GM23338 (cell line): Measurements from ENCODE around the gene SMARCC1. TPM values are rescaled to one million over a fixed set of nuclear protein-coding genes. Genes with fewer than 3 reads are reported as not detected.
A peak's percentile ranks its signal among the peaks of the same experiment; 100 is the strongest.

Experiments used
- ATAC-seq: fragments of 200-7000 bp; cut with Tn5 transposase; 3 replicates; pipeline ENCODE4 v1.9.1; 2020
- DNase-seq: peaks from one replicate; pipeline ENCODE4 v3.0.0-alpha.2; 2015; ENCODE audit warnings: low spot score
- H2AFZ ChIP-seq: fragments of 200-600 bp; sonication (generic); 2 replicates; pipeline ENCODE4 v1.8.0; 2016; ENCODE audit warnings: antibody characterized with exemption, mild to moderate bottlenecking, moderate library complexity
- H3F3A ChIP-seq: fragments of 200-600 bp; sonication (generic); replicated peaks from 2 replicates; pipeline ENCODE4 v1.8.0; 2017; ENCODE audit warnings: antibody characterized with exemption, mixed run types, low read depth
- H3K27ac ChIP-seq: fragments of 200-600 bp; sonication (generic); 2 replicates; pipeline ENCODE4 v1.6.1; 2016; ENCODE audit warnings: low read depth
- H3K27me3 ChIP-seq: fragments of 200-600 bp; sonication (generic); 2 replicates; pipeline ENCODE4 v1.8.0; 2016; ENCODE audit warnings: mild to moderate bottlenecking, mixed run types, moderate library complexity; ENCODE audit not compliant: insufficient read depth
- H3K36me3 ChIP-seq: fragments of 200-600 bp; sonication (generic); 2 replicates; pipeline ENCODE4 v1.8.0; 2016; ENCODE audit warnings: mild to moderate bottlenecking; ENCODE audit not compliant: insufficient read depth
- H3K4me1 ChIP-seq: fragments of 200-600 bp; sonication (generic); 2 replicates; pipeline ENCODE4 v1.8.0; 2016; ENCODE audit warnings: mild to moderate bottlenecking, moderate library complexity; ENCODE audit not compliant: insufficient read depth
- H3K4me2 ChIP-seq: fragments of 200-600 bp; sonication (generic); 2 replicates; pipeline ENCODE4 v1.7.1; 2017; ENCODE audit warnings: mixed run types
- H3K4me3 ChIP-seq: fragments of 200-600 bp; sonication (generic); 2 replicates; pipeline ENCODE4 v1.6.1; 2016; ENCODE audit warnings: mixed run types
- H3K79me2 ChIP-seq: fragments of 200-600 bp; sonication (generic); replicated peaks from 2 replicates; pipeline ENCODE4 v1.8.0; 2017; ENCODE audit warnings: mild to moderate bottlenecking; ENCODE audit not compliant: insufficient read depth
- H3K9me2 ChIP-seq: fragments of 200-600 bp; sonication (generic); 2 replicates; pipeline ENCODE4 v1.8.0; 2017; ENCODE audit not compliant: insufficient read depth
- H4K20me1 ChIP-seq: fragments of 200-600 bp; sonication (generic); replicated peaks from 2 replicates; pipeline ENCODE4 v1.8.0; 2017; ENCODE audit warnings: mild to moderate bottlenecking; ENCODE audit not compliant: insufficient read depth
- H3K27ac Mint-ChIP-seq: 2 replicates; pipeline ENCODE4 v1.8.0; 2020; ENCODE audit warnings: inconsistent platforms, mild to moderate bottlenecking, moderate library complexity, mixed read lengths
- H3K27me3 Mint-ChIP-seq: 3 replicates; pipeline ENCODE4 v1.8.0; 2022; ENCODE audit warnings: low read depth, mild to moderate bottlenecking, moderate library complexity, mixed read lengths, inconsistent platforms; ENCODE audit not compliant: insufficient read depth, poor library complexity
- H3K36me3 Mint-ChIP-seq: 3 replicates; pipeline ENCODE4 v1.8.0; 2021; ENCODE audit warnings: low read depth, mild to moderate bottlenecking, inconsistent platforms, moderate library complexity, mixed read lengths
- H3K4me1 Mint-ChIP-seq: 3 replicates; pipeline ENCODE4 v1.8.0; 2020; ENCODE audit warnings: mild to moderate bottlenecking, inconsistent platforms, mixed read lengths
- H3K4me3 Mint-ChIP-seq: 3 replicates; pipeline ENCODE4 v1.8.0; 2021; ENCODE audit warnings: moderate library complexity, mild to moderate bottlenecking, inconsistent platforms, mixed read lengths
- H3K9me3 Mint-ChIP-seq: 3 replicates; pipeline ENCODE4 v1.8.0; 2020; ENCODE audit warnings: moderate library complexity, mild to moderate bottlenecking, inconsistent platforms, mixed read lengths
- CREB1 ChIP-seq: fragments of 250-450 bp; sonication (Bioruptor Pico); IDR thresholded peaks from 2 replicates; pipeline ENCODE4 v1.5.0; 2020; ENCODE audit warnings: low read depth, mild to moderate bottlenecking, moderate library complexity
- EZH2 ChIP-seq: fragments of 200-600 bp; sonication (generic); IDR thresholded peaks from one replicate; pipeline ENCODE4 v1.8.0; 2017; ENCODE audit warnings: antibody characterized with exemption, mild to moderate bottlenecking, low read depth; ENCODE audit not compliant: unreplicated experiment
- EZH2phosphoT487 ChIP-seq: fragments of 200-600 bp; sonication (generic); IDR thresholded peaks from one replicate; pipeline ENCODE4 v1.8.1; 2018; ENCODE audit warnings: antibody characterized with exemption; ENCODE audit not compliant: unreplicated experiment
- NANOG ChIP-seq: IDR thresholded peaks from 2 replicates; pipeline ENCODE4 v1.6.1; 2016; ENCODE audit warnings: antibody characterized with exemption, borderline replicate concordance
- POLR2AphosphoS5 ChIP-seq: IDR thresholded peaks from 2 replicates; pipeline ENCODE4 v1.6.1; 2016; ENCODE audit warnings: antibody characterized with exemption, low read depth
- ZNF114 ChIP-seq: fragments of 250-450 bp; sonication (Bioruptor Pico); IDR thresholded peaks from 2 replicates; pipeline ENCODE4 v1.5.0; 2020; ENCODE audit warnings: mild to moderate bottlenecking, moderate library complexity
- polyA plus RNA-seq: library from polyadenylated mRNA; unstranded; fragments of >200 nt; fragmentation: Nextera tagmentation; extraction: Ambion mirVana; gene quantifications from 2 replicates; pipeline ENCODE4 v1.2.1, GENCODE V29; 2016
- total RNA-seq: library from RNA; depleted of rRNA; stranded (reverse); fragments of >200 nt; shearing (Covaris generic); gene quantifications from 2 replicates; pipeline ENCODE4 v1.2.3, GENCODE V29; 2014
- TF ChIP-seq, protein P1 (sequence below): IDR thresholded peaks from 2 replicates; pipeline ENCODE4 v1.6.1; 2016; ENCODE audit warnings: antibody characterized with exemption
- TF ChIP-seq, protein P2 (sequence below), 2 experiments: fragments of 200-600 bp in 1 of 2; sonication (generic) in 1 of 2; conservative IDR thresholded peaks; 2 replicates each; pipeline versions ENCODE4 v1.5.1 to v1.6.1; 2016 to 2017; ENCODE audit warnings: antibody characterized with exemption in 2 of 2, low read depth in 2 of 2, mild to moderate bottlenecking in 2 of 2, moderate library complexity in 1 of 2
- TF ChIP-seq, protein P3 (sequence below): IDR thresholded peaks from one replicate; pipeline ENCODE4 v1.6.1; 2018; ENCODE audit warnings: antibody characterized with exemption; ENCODE audit not compliant: unreplicated experiment

Gene SMARCC1
- total and polyA plus RNA-seq, 2 experiments from 2014 or later = 105 to 171 TPM

DNA sequence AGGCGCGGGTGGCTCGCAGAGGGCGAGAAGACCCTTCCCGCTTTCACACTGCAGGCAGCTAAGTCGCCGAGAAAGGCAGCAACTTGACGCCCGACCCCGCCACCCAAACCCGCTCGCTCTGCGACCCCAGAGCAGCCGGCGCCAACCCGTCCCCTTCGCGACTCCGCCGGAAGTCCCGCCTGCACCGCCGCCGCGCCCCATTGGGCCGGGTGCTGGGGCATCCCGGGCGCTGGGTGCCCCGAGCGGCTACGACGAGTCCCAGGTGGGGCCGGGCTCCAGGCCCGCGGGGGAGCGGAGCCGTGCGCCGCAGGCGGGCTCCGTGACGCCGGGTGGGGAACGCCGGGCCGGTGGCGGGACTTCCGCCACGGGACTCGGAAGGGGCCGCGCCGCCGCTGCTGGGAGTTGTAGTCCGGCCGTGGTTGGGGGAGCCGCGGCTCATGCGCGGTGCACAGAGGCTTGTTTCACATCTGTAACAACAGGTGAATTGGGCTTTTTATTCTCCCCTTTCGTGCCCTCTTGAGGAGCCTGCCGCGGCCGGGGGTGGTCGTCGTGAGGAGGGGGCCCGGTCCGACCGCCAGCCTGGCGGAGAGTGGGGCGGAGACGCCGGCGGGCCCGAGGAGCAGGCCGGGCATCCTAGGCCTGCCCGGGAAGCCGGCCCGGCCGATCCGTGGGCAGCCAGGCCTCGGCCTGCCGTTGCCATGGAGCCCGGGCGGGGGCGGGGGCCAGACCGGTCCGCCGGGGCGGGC is 21.2 kb upstream of the SMARCC1 start, which contains the start of gene DHX30:
TSS of gene DHX30 (plus strand) at position 405 of the 746 bp plus-strand sequence. CDS start 7,546 bp downstream, outside the sequence.
- Histone ChIP-seq H3K9me2 (no peaks in the 10 kb centered on the region), H3K36me3 (peaks cover 7% of the 10 kb centered on the region; the same call in 1 of the 2 replicates), H3K4me3 (peak within 1 kb of the TSS; percentile 98), H3F3A (peaks cover 25% of the 10 kb centered on the region), H4K20me1 (0 out of 2 replicates have a peak, but pooled peaks cover 3% of the 10 kb centered on the region), H3K4me2 (peak within 1 kb of the TSS; percentile 99), H2AFZ (peak within 1 kb of the TSS; percentile 98), H3K27me3 (no peaks in the 10 kb centered on the region), H3K79me2 (peaks cover 24% of the 10 kb centered on the region), H3K27ac (peak within 1 kb of the TSS; percentile 93), H3K4me1 (peaks cover 17% of the 10 kb centered on the region)
- H3K27ac Mint-ChIP-seq = peak within 1 kb of the TSS; percentile 99
- peaks cover 19% of the 10 kb centered on the region for H3K36me3 Mint-ChIP-seq
- no peaks in the 10 kb centered on the region for H3K9me3 Mint-ChIP-seq
- TF ChIP-seq ZNF114 (CRISPR knock-in tag) (no peak), EZH2phosphoT487 (no peak), CREB1 (CRISPR knock-in tag) (peak; percentile 42), NANOG (no peak), POLR2AphosphoS5 (peak; percentile 65; the same call in 1 of the 2 replicates), EZH2 (no peak)
- TF ChIP-seq, protein P1, sequence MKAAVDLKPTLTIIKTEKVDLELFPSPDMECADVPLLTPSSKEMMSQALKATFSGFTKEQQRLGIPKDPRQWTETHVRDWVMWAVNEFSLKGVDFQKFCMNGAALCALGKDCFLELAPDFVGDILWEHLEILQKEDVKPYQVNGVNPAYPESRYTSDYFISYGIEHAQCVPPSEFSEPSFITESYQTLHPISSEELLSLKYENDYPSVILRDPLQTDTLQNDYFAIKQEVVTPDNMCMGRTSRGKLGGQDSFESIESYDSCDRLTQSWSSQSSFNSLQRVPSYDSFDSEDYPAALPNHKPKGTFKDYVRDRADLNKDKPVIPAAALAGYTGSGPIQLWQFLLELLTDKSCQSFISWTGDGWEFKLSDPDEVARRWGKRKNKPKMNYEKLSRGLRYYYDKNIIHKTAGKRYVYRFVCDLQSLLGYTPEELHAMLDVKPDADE = peak; percentile 85
- TF ChIP-seq, protein P2, sequence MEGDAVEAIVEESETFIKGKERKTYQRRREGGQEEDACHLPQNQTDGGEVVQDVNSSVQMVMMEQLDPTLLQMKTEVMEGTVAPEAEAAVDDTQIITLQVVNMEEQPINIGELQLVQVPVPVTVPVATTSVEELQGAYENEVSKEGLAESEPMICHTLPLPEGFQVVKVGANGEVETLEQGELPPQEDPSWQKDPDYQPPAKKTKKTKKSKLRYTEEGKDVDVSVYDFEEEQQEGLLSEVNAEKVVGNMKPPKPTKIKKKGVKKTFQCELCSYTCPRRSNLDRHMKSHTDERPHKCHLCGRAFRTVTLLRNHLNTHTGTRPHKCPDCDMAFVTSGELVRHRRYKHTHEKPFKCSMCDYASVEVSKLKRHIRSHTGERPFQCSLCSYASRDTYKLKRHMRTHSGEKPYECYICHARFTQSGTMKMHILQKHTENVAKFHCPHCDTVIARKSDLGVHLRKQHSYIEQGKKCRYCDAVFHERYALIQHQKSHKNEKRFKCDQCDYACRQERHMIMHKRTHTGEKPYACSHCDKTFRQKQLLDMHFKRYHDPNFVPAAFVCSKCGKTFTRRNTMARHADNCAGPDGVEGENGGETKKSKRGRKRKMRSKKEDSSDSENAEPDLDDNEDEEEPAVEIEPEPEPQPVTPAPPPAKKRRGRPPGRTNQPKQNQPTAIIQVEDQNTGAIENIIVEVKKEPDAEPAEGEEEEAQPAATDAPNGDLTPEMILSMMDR (conservative IDR thresholded peaks at IDR 0.05; ENCODE audit: low read depth in 2 of 2) = no peak
- TF ChIP-seq, protein P3, sequence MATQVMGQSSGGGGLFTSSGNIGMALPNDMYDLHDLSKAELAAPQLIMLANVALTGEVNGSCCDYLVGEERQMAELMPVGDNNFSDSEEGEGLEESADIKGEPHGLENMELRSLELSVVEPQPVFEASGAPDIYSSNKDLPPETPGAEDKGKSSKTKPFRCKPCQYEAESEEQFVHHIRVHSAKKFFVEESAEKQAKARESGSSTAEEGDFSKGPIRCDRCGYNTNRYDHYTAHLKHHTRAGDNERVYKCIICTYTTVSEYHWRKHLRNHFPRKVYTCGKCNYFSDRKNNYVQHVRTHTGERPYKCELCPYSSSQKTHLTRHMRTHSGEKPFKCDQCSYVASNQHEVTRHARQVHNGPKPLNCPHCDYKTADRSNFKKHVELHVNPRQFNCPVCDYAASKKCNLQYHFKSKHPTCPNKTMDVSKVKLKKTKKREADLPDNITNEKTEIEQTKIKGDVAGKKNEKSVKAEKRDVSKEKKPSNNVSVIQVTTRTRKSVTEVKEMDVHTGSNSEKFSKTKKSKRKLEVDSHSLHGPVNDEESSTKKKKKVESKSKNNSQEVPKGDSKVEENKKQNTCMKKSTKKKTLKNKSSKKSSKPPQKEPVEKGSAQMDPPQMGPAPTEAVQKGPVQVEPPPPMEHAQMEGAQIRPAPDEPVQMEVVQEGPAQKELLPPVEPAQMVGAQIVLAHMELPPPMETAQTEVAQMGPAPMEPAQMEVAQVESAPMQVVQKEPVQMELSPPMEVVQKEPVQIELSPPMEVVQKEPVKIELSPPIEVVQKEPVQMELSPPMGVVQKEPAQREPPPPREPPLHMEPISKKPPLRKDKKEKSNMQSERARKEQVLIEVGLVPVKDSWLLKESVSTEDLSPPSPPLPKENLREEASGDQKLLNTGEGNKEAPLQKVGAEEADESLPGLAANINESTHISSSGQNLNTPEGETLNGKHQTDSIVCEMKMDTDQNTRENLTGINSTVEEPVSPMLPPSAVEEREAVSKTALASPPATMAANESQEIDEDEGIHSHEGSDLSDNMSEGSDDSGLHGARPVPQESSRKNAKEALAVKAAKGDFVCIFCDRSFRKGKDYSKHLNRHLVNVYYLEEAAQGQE = no peak
- peak; percentile 87 for ATAC-seq
- H3K4me3 Mint-ChIP-seq = peak within 1 kb of the TSS; percentile 100
- H3K4me1 Mint-ChIP-seq = peaks cover 5% of the 10 kb centered on the region; the same call in 2 of the 3 replicates
- H3K27me3 Mint-ChIP-seq = peaks cover 5% of the 10 kb centered on the region
- DNase-seq = peak; percentile 88
